Measurements from ENCODE around the gene CCDC186.

Gene CCDC186

DNA sequence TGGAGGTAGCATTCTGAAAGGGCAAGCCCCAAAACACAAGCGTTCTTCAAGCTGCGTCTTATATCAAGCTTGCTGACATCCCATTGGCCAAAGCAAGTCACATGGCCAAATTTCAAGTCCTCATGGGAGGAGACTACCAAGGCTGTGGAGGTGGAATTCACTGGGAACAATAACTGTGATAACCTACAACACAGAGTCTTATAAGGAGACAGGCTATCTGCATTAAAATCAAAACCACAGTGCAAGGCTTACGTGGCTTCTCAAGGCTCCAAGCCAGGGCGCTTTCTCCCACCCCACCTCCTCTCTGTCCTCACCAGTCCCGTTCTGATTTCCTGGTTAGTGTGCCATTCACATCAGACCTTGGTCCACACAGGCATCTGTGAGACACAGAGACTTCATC lies 91.0 kb downstream of the CCDC186 start:
- ChIA-PET POLR2A (no interaction called here), CTCF (interaction anchor here (0.8 to 2.8 kb wide), 2 partner anchors 11 to 12 kb away, joined by 3 to 12 read pairs; no protein-coding TSS in a partner anchor)
- no peak for TF ChIP-seq CTCF (IDR thresholded peaks at IDR 0.05; ENCODE audit: control extremely low read depth, extremely low read depth, low read depth, missing control alignments)
- no peak for DNase-seq (ENCODE audit: extremely low spot score)

DNA sequence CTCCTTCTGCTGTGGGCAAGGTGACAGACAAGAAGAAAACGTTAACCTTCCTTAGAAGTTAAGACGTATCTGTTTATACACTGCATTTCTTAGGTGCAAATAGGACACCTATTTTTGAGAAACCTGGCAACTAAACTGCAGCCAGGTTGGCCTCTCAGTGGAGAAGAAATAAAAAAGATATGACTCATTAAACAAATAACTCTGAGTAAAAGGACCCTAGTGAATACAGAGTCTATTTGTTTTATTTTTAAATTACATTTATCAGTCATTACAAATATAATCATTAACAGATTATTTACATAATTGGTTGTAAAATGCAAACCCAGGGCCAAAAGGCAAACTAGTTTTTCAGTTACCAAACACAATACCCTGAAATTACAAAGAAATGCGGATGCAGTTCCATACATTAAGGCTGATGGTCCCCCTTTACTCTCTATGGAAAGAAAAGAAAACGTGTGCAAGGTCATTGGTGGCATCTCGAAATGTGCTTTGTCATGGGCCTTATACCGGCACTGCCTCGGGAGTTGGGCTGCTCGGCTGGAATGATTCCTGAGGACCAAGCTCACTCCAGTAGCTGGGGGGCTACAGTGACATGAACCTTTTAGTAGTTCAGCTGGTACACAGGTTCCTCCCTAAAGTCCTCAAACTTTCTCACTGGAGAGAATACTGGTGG lies 92.0 kb downstream of the CCDC186 start:
- no peak for DNase-seq (ENCODE audit: extremely low spot score)
- ChIA-PET CTCF (interaction anchor here (0.7 to 2.8 kb wide), 4 partner anchors 10 to 64 kb away, joined by 3 to 12 read pairs (median 3); no protein-coding TSS in a partner anchor), POLR2A (no interaction called here)
- TF ChIP-seq CTCF (IDR thresholded peaks at IDR 0.05; ENCODE audit: control extremely low read depth, extremely low read depth, low read depth, missing control alignments) = no peak

GRCh38 chr10:114079421-114079820 lies 94.6 kb downstream of the CCDC186 start:
- ChIA-PET POLR2A (no interaction called here), CTCF (interaction anchor here (0.6 kb wide), 1 partner anchor 609 kb away, joined by 3 read pairs; no protein-coding TSS in a partner anchor)
- DNase-seq (ENCODE audit: extremely low spot score) = no peak
- no peak for TF ChIP-seq CTCF (IDR thresholded peaks at IDR 0.05; ENCODE audit: control extremely low read depth, extremely low read depth, low read depth, missing control alignments)

DNA sequence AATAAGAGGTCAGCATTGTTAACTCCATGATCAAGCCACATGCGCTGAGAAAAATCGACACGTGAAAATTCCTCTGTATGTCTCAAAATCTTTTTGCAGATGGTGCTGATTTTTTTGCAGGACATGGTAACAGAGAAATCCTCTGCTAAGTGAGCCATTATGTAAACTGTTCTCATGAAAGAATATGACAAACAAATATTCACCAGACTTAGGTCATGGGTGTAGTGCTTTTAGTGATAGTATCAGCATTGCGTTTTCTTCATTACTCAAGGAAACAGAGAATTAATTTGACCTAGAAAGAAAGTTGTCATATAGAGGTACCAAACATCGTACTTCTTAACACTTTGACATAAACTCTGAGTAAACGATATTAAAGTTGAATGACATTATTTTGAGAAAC lies 95.7 kb downstream of the CCDC186 start:
- no peak for TF ChIP-seq CTCF (IDR thresholded peaks at IDR 0.05; ENCODE audit: control extremely low read depth, extremely low read depth, low read depth, missing control alignments)
- POLR2A ChIA-PET = no interaction called here
- CTCF ChIA-PET = interaction anchor here (2.0 kb wide), 1 partner anchor 10 kb away, joined by 4 read pairs; no protein-coding TSS in a partner anchor
- DNase-seq (ENCODE audit: extremely low spot score) = no peak

- no peak for TF ChIP-seq CTCF (IDR thresholded peaks at IDR 0.05; ENCODE audit: control extremely low read depth, extremely low read depth, low read depth, missing control alignments)
- ChIA-PET POLR2A (no interaction called here), CTCF (interaction anchor here (1.2 to 2.0 kb wide), 2 partner anchors 9 to 13 kb away, joined by 4 to 7 read pairs; no protein-coding TSS in a partner anchor)
- no peak for DNase-seq (ENCODE audit: extremely low spot score)
Observed at GRCh38 chr10:114077815-114078219, 96.2 kb downstream of the CCDC186 start.

- ChIA-PET CTCF (interaction anchor here (1.2 to 2.0 kb wide), 3 partner anchors 9 to 60 kb away, joined by 3 to 7 read pairs (median 4); no protein-coding TSS in a partner anchor), POLR2A (no interaction called here)
- DNase-seq (ENCODE audit: extremely low spot score) = no peak
- TF ChIP-seq CTCF (IDR thresholded peaks at IDR 0.05; ENCODE audit: control extremely low read depth, extremely low read depth, low read depth, missing control alignments) = no peak
Observed at GRCh38 chr10:114077347-114077746, 96.7 kb downstream of the CCDC186 start.
